K562 (cell line): Measurements from ENCODE around the gene POLA1. TPM values are rescaled to one million over a fixed set of nuclear protein-coding genes. Genes with fewer than 3 reads are reported as not detected.

Experiments
- ATAC-seq: fragments of 200-7000 bp; cut with Tn5 transposase; 3 replicates; pipeline ENCODE4 v1.9.1; 2020; ENCODE audit warnings: moderate library complexity
- BruUV-seq: library from RNA; stranded (reverse); fragments of 400-500 nt; replicated peaks from 2 replicates; lab custom pipeline; 2021; lab: Mats Ljungman, UMichigan
- CTCF ChIA-PET: fragments of 300-600 bp; formaldehyde crosslinking; extraction: SDS; loops from one replicate; lab custom pipeline; 2021; ENCODE audit warnings: low intra/inter-chr PET ratio; lab: Yijun Ruan, JAX
- POLR2A ChIA-PET: fragments of 300-600, 350-650 bp; sonication (Branson Sonifier 250); formaldehyde crosslinking; extraction: SDS; loops from one replicate; lab custom pipeline; 2021; ENCODE audit warnings: antibody characterized with exemption, inconsistent platforms; lab: Yijun Ruan, JAX
- DNase-seq, 4 experiments: peaks; one replicate each; pipeline versions ENCODE4 v3.0.0 to v3.0.0-alpha.2; 2011 to 2018; ENCODE audit warnings: low spot score in 3 of 4, mixed read lengths in 3 of 4; ENCODE audit errors: extremely low read depth in 1 of 4
- FAIRE-seq: peaks from 2 replicates; lab custom pipeline; 2011; peaks lifted over from hg19 to GRCh38; lab: Jason Lieb, UNC
- H2AFZ ChIP-seq: 2 replicates; pipeline ENCODE4 v1.6.0; 2011; ENCODE audit warnings: low read depth, low read length, control low read depth, inconsistent platforms
- H3K27ac ChIP-seq: fragments of 200-600 bp; 3 replicates; pipeline ENCODE4 v1.8.0; 2011; ENCODE audit warnings: low read depth, mild to moderate bottlenecking, control low read depth, inconsistent platforms, low read length, moderate library complexity, mixed read lengths; ENCODE audit errors: extremely low read depth
- H3K27me3 ChIP-seq, 2 experiments: fragments of 300-600 bp in 1 of 2; 2 replicates in 1 of 2; 3 replicates in 1 of 2; pipeline versions ENCODE4 v1.6.0 to v1.8.0; 2011; ENCODE audit warnings: inconsistent platforms in 2 of 2, low read length in 2 of 2, mild to moderate bottlenecking in 1 of 2, mixed read lengths in 1 of 2, moderate library complexity in 1 of 2; ENCODE audit not compliant: control insufficient read depth in 2 of 2, insufficient read depth in 2 of 2
- H3K36me3 ChIP-seq: fragments of 300-600 bp; 3 replicates; pipeline ENCODE4 v1.8.0; 2011; ENCODE audit warnings: mild to moderate bottlenecking, low read length, inconsistent platforms; ENCODE audit not compliant: control insufficient read depth, insufficient read depth
- H3K4me1 ChIP-seq, 2 experiments: fragments of 200-600 bp in 1 of 2; replicated peaks in 1 of 2; 2 replicates in 1 of 2; 3 replicates in 1 of 2; pipeline versions ENCODE4 v1.5.1 to v1.8.0; 2011; ENCODE audit warnings: inconsistent platforms in 2 of 2, low read length in 2 of 2, mild to moderate bottlenecking in 1 of 2, mixed read lengths in 1 of 2, moderate library complexity in 1 of 2; ENCODE audit not compliant: control insufficient read depth in 2 of 2, insufficient read depth in 2 of 2
- H3K4me2 ChIP-seq: 2 replicates; pipeline ENCODE4 v1.6.1; 2011; ENCODE audit warnings: low read length, control low read depth, inconsistent platforms, mixed read lengths; ENCODE audit not compliant: insufficient read depth
- H3K4me3 ChIP-seq: fragments of 200-600 bp; sonication (generic), shearing (Covaris generic); 2 replicates; pipeline ENCODE4 v1.5.1; 2016; ENCODE audit warnings: control low read depth, inconsistent platforms
- H3K79me2 ChIP-seq: fragments of 200-600 bp; 3 replicates; pipeline ENCODE4 v1.8.0; 2011; ENCODE audit warnings: low read length, inconsistent platforms; ENCODE audit not compliant: control insufficient read depth, insufficient read depth
- H3K9ac ChIP-seq, 2 experiments: 2 replicates each; pipeline versions ENCODE4 v1.6.0 to v1.6.1; 2011; ENCODE audit warnings: low read depth in 2 of 2, low read length in 2 of 2, control low read depth in 1 of 2, inconsistent platforms in 1 of 2, mild to moderate bottlenecking in 1 of 2, mixed read lengths in 1 of 2; ENCODE audit not compliant: insufficient read depth in 1 of 2
- H3K9me1 ChIP-seq: one replicate; pipeline ENCODE4 v1.6.0; 2011; ENCODE audit warnings: inconsistent platforms, mild to moderate bottlenecking, low read length, moderate library complexity; ENCODE audit not compliant: control insufficient read depth, insufficient read depth
- H3K9me3 ChIP-seq: replicated peaks from 2 replicates; pipeline ENCODE4 v1.5.1; 2011; ENCODE audit warnings: low read depth, low read length, inconsistent platforms; ENCODE audit not compliant: control insufficient read depth, insufficient read depth
- H4K20me1 ChIP-seq: replicated peaks from 2 replicates; pipeline ENCODE4 v1.6.1; 2011; ENCODE audit warnings: low read length, inconsistent platforms, mixed read lengths; ENCODE audit not compliant: control insufficient read depth, insufficient read depth
- ADNP ChIP-seq: fragments of 200-800 bp; sonication (Bioruptor generic); IDR thresholded peaks from 2 replicates; pipeline ENCODE4 v1.6.1; 2016; ENCODE audit warnings: missing genetic modification characterization, missing compliant biosample characterization
- BACH1 ChIP-seq: fragments of 200-800 bp; sonication (Bioruptor generic); IDR thresholded peaks from 2 replicates; pipeline ENCODE4 v1.6.1; 2016; ENCODE audit warnings: missing genetic modification characterization, missing compliant biosample characterization
- BHLHE40 ChIP-seq: IDR thresholded peaks from 2 replicates; pipeline ENCODE4 v1.6.1; 2011; ENCODE audit warnings: low read length, improper control_type of control experiment
- C11orf30 ChIP-seq: fragments of 450-650 bp; IDR thresholded peaks from 2 replicates; pipeline ENCODE4 v1.6.1; 2016; ENCODE audit warnings: low read depth, mild to moderate bottlenecking
- CTBP1 ChIP-seq: fragments of 450-650 bp; IDR thresholded peaks from 2 replicates; pipeline ENCODE4 v1.6.1; 2016; ENCODE audit warnings: borderline replicate concordance
- EZH2 ChIP-seq: IDR thresholded peaks from 2 replicates; pipeline ENCODE4 v1.6.1; 2012; ENCODE audit warnings: low read depth, mild to moderate bottlenecking, inconsistent platforms, low read length, borderline replicate concordance
- GTF2A2 ChIP-seq: IDR thresholded peaks from 2 replicates; pipeline ENCODE4 v1.6.1; 2016; ENCODE audit warnings: mild to moderate bottlenecking, missing genetic modification characterization, missing compliant biosample characterization
- HBP1 ChIP-seq: fragments of 450-650 bp; formaldehyde crosslinking; IDR thresholded peaks from 2 replicates; pipeline ENCODE4 v1.4.0; 2022; ENCODE audit warnings: missing genetic modification characterization
- HIVEP1 ChIP-seq: fragments of 250-450 bp; sonication (Bioruptor Pico); IDR thresholded peaks from 2 replicates; pipeline ENCODE4 v1.4.0; 2020; ENCODE audit warnings: mild to moderate bottlenecking
- LCOR ChIP-seq: sonication (generic); formaldehyde crosslinking; IDR thresholded peaks from 2 replicates; pipeline ENCODE4 v1.8.0; 2022; ENCODE audit warnings: mild to moderate bottlenecking, missing genetic modification reagents
- MXD1 ChIP-seq: fragments of 250-450 bp; sonication (Bioruptor Pico); IDR thresholded peaks from 2 replicates; pipeline ENCODE4 v1.8.0; 2021; ENCODE audit warnings: borderline replicate concordance, mild to moderate bottlenecking, moderate library complexity; ENCODE audit not compliant: poor library complexity, severe bottlenecking
- NELFE ChIP-seq: IDR thresholded peaks from 2 replicates; pipeline ENCODE4 v1.6.1; 2011; ENCODE audit warnings: mild to moderate bottlenecking; ENCODE audit not compliant: insufficient read depth, insufficient read length
- NFYB ChIP-seq: IDR thresholded peaks from 2 replicates; pipeline ENCODE4 v1.6.1; 2011; ENCODE audit warnings: mild to moderate bottlenecking, moderate library complexity; ENCODE audit not compliant: insufficient read length; ENCODE audit errors: extremely low read depth
- RCOR1 ChIP-seq, 2 experiments: IDR thresholded peaks; 2 replicates each; pipeline ENCODE4 v1.6.1; 2012; ENCODE audit warnings: low read depth in 2 of 2, low read length in 2 of 2, borderline replicate concordance in 1 of 2, improper control_type of control experiment in 1 of 2
- RFX1 ChIP-seq: fragments of 450-650 bp; IDR thresholded peaks from 2 replicates; pipeline ENCODE4 v1.6.1; 2016; ENCODE audit warnings: mild to moderate bottlenecking, moderate library complexity
- RUNX1 ChIP-seq: sonication (generic); IDR thresholded peaks from 2 replicates; pipeline ENCODE4 v1.6.1; 2016; ENCODE audit warnings: antibody characterized with exemption, low read depth
- XRCC4 ChIP-seq: IDR thresholded peaks from one replicate; pipeline ENCODE4 v1.6.1; 2011; ENCODE audit not compliant: insufficient read depth, insufficient read length; ENCODE audit errors: extremely low read depth
- ZKSCAN3 ChIP-seq: fragments of 250-450 bp; sonication (Bioruptor Pico); IDR thresholded peaks from 2 replicates; pipeline ENCODE4 v1.4.0; 2020
- ZNF644 ChIP-seq: fragments of 200-800 bp; sonication (Bioruptor generic); IDR thresholded peaks from 2 replicates; pipeline ENCODE4 v1.6.1; 2016; ENCODE audit warnings: low read depth, missing genetic modification characterization, missing compliant biosample characterization
- ZSCAN32 ChIP-seq: fragments of 450-650 bp; formaldehyde crosslinking; IDR thresholded peaks from 2 replicates; pipeline ENCODE4 v1.4.0; 2020; ENCODE audit warnings: mild to moderate bottlenecking, moderate library complexity
- WGBS: fragments of 100-300 bp; shearing (Covaris generic); methylation state at CpG from one replicate; pipeline ENCODE4 v1.1.6; 2016; ENCODE audit warnings: low coverage, mixed read lengths; ENCODE audit not compliant: insufficient coverage; ENCODE audit errors: missing lambda C conversion rate; 5-methylcytosine and 5-hydroxymethylcytosine counted together
- in situ Hi-C: fragments of 300-500 bp; cut with MboI; formaldehyde crosslinking; loops from 4 replicates; pipeline ENCODE4 v1.15.0; 2018; ENCODE audit warnings: inconsistent platforms, mixed read lengths
- intact Hi-C: fragments of 100-400 bp; cut with micrococcal nuclease; formaldehyde crosslinking; loops from 2 replicates; pipeline ENCODE4 v1.14.2; 2022
- polyA plus RNA-seq, 8 experiments: library from polyadenylated mRNA; depleted of rRNA in 4 of 8; stranded (reverse) in 5 of 8; unstranded in 3 of 8; fragments of >200 nt; fragmentation: Nextera tagmentation in 2 of 8; fragmentation: Illumina TruSeq in 1 of 8; extraction: Ambion mirVana in 2 of 8; extraction: Trizol in 1 of 8; gene quantifications; 2 replicates each; pipeline versions ENCODE4 v1.2.1 to v1.2.3, GENCODE V29; 2011 to 2014; ENCODE audit warnings: inconsistent platforms in 1 of 8, missing spikeins in 1 of 8
- total RNA-seq, 7 experiments: library from RNA; depleted of rRNA in 6 of 7; stranded (reverse); fragments of >200 nt in 6 of 7; fragmentation: Illumina TruSeq in 2 of 7; extraction: Trizol in 2 of 7; gene quantifications; 2 replicates each; pipeline versions ENCODE4 v1.2.1 to v1.2.3, GENCODE V29; 2011 to 2021; ENCODE audit warnings: low replicate concordance in 1 of 7

POLA1 gene
- total and polyA plus RNA-seq, 9 of the 15 experiments (the other 6 are each of a cell fraction or from before 2014, with no cell fraction given), result 8.6 to 48.4 (median 27.4) TPM

GRCh38 chrX:24646745-24647182, 47.0 kb upstream of the POLA1 start (continued):
- TF ChIP-seq MXD1, result no peak
- no peak for TF ChIP-seq ZKSCAN3 (CRISPR knock-in tag)
- no peak for TF ChIP-seq HIVEP1 (CRISPR knock-in tag)
- TF ChIP-seq LCOR (CRISPR knock-in tag), result no peak
- no peak for TF ChIP-seq C11orf30
- TF ChIP-seq XRCC4, result no peak
- TF ChIP-seq GTF2A2, result no peak
- TF ChIP-seq ADNP (tag), result no peak
- TF ChIP-seq RUNX1, result no peak
- no peak for TF ChIP-seq ZNF644 (tag)

GRCh38 chrX:24647257-24648058, 46.3 kb upstream of the POLA1 start, which contains the start of gene PCYT1B:
Gene PCYT1B, minus strand, starts transcription at chrX:24647347. Its CDS starts 242 bp downstream, at chrX:24647105.
- peak; percentile 99 for ATAC-seq
- TF ChIP-seq ZSCAN32 (CRISPR knock-in tag), result no peak
- TF ChIP-seq RCOR1 (IDR thresholded peaks at IDR 0.05; ENCODE audit: borderline replicate concordance in 1 of 2, low read depth in 2 of 2, low read length in 2 of 2), result peak in 1 of 2 experiments; percentile 6; a peak in 1 of 4 replicates
- peak; percentile 27; the same call in 1 of the 2 replicates for TF ChIP-seq BHLHE40
- no peak for TF ChIP-seq EZH2
- no peak for TF ChIP-seq HBP1
- TF ChIP-seq BACH1 (tag), result no peak
- peak; percentile 66 for TF ChIP-seq RFX1
- peak; percentile 24 for TF ChIP-seq NFYB
- no peak for TF ChIP-seq CTBP1
- no peak for TF ChIP-seq NELFE
- DNase-seq, result peak; percentile 54 to 70 (median 60)
- WGBS, result 4% methylated on average over 17 of the region's 24 CpGs
- FAIRE-seq, result no peak
- in situ Hi-C loops, result no loop called here
- ChIA-PET CTCF (no interaction called here), POLR2A (no interaction called here)
- H3K9me3 ChIP-seq, result no peaks in the 10 kb centered on the region
- no peaks in the 10 kb centered on the region for H3K79me2 ChIP-seq
- intact Hi-C loops, result no loop called here
- H2AFZ ChIP-seq, result peak within 1 kb of the TSS; percentile 44; the same call in 1 of the 2 replicates
- H3K4me3 ChIP-seq, result no peak within 1 kb of the TSS
- no peaks in the 10 kb centered on the region for H3K9me1 ChIP-seq
- no peak within 1 kb of the TSS for H3K27ac ChIP-seq
- H4K20me1 ChIP-seq, result no peaks in the 10 kb centered on the region
- H3K9ac ChIP-seq, result no peak within 1 kb of the TSS
- peaks cover 0 to 12% of the 10 kb centered on the region in 2 experiments; a peak in 2 of 5 replicates for H3K4me1 ChIP-seq
- no TSS peak for BruUV-seq
- H3K36me3 ChIP-seq, result no peaks in the 10 kb centered on the region
- peak within 1 kb of the TSS; percentile 66 for H3K4me2 ChIP-seq
- no peaks in the 10 kb centered on the region for H3K27me3 ChIP-seq
